ENCODE measurements around the gene RAB3B.

GRCh38 chr1:51978099-51978498 lies 12.4 kb downstream of the RAB3B start:
- TF ChIP-seq, protein P1, sequence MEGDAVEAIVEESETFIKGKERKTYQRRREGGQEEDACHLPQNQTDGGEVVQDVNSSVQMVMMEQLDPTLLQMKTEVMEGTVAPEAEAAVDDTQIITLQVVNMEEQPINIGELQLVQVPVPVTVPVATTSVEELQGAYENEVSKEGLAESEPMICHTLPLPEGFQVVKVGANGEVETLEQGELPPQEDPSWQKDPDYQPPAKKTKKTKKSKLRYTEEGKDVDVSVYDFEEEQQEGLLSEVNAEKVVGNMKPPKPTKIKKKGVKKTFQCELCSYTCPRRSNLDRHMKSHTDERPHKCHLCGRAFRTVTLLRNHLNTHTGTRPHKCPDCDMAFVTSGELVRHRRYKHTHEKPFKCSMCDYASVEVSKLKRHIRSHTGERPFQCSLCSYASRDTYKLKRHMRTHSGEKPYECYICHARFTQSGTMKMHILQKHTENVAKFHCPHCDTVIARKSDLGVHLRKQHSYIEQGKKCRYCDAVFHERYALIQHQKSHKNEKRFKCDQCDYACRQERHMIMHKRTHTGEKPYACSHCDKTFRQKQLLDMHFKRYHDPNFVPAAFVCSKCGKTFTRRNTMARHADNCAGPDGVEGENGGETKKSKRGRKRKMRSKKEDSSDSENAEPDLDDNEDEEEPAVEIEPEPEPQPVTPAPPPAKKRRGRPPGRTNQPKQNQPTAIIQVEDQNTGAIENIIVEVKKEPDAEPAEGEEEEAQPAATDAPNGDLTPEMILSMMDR (IDR thresholded peaks at IDR 0.05; ENCODE audit: low read length) = no peak
- TF ChIP-seq EZH2 (IDR thresholded peaks at IDR 0.05; ENCODE audit: borderline replicate concordance, low read length) = no peak
